ENCODE measurements around the gene CPA5. TPM values are rescaled to one million over a fixed set of nuclear protein-coding genes. Genes with fewer than 3 reads are reported as not detected.

CPA5 gene, protein sequence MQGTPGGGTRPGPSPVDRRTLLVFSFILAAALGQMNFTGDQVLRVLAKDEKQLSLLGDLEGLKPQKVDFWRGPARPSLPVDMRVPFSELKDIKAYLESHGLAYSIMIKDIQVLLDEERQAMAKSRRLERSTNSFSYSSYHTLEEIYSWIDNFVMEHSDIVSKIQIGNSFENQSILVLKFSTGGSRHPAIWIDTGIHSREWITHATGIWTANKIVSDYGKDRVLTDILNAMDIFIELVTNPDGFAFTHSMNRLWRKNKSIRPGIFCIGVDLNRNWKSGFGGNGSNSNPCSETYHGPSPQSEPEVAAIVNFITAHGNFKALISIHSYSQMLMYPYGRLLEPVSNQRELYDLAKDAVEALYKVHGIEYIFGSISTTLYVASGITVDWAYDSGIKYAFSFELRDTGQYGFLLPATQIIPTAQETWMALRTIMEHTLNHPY
- 0.11 TPM in 1 of 2 replicates, not detected in the other for total RNA-seq (2014; rRNA removed; shearing (Covaris generic))

DNA sequence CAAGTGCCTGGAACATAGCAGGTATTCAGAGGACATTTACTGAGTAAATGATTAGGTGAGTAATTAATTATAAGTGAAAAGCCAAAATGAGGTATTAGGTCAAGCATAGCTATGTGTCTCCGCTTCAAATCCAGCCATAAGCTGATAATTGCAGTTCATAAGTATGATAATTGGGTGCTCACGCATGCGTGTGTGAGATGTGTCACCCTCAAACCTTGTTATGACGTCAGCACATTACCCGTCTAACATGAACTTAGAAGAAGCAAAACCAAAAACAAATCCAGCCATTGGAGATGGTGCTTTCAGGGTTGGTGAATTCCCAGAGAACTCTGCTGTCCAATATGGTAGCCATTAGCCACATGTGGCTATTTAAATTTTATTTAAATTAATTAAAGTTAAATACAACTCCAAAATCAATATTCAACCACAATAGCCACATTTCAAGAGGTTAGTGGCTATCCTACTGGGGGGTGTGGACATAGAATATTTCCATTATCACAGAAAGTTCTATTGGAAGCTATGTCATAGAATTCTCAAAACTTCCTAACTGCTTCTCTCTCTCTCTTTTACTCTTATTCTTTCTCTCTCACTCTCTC, at the start of gene CPA5:
TSS of gene CPA5 (plus strand) at position 546 of the 596 bp plus-strand sequence. CDS start 1,670 bp downstream, outside the sequence.

GRCh38 chr7:130379921-130380860, 35.6 kb downstream of the CPA5 start, which contains the start of gene CPA1:
TSS of gene CPA1 (plus strand) at chr7:130380494. CDS start at chr7:130380521, 27 bp downstream.

Other genes with a start within 250 kb of the CPA5 start
- 24.3 and 25.1 TPM in 2 replicates for gene TMEM209, start 139.4 kb upstream of the CPA5 start, total RNA-seq (2014; rRNA removed; shearing (Covaris generic))
- not detected in 2 replicates for gene SSMEM1, start 137.0 kb upstream of the CPA5 start, total RNA-seq (2014; rRNA removed; shearing (Covaris generic))
- 0.48 TPM in 1 of 2 replicates, not detected in the other for gene CPA2, start 78.0 kb upstream of the CPA5 start, total RNA-seq (2014; rRNA removed; shearing (Covaris generic))
- 22.0 and 34.8 TPM in 2 replicates for gene CPA4, start 51.7 kb upstream of the CPA5 start, total RNA-seq (2014; rRNA removed; shearing (Covaris generic))
- not detected in 2 replicates for gene CPA1, start 35.7 kb downstream of the CPA5 start, total RNA-seq (2014; rRNA removed; shearing (Covaris generic))
- 16.2 and 22.3 TPM in 2 replicates for gene CEP41, start 96.2 kb downstream of the CPA5 start, total RNA-seq (2014; rRNA removed; shearing (Covaris generic))
- gene MEST, start 147.3 kb downstream of the CPA5 start, total RNA-seq (2014; rRNA removed; shearing (Covaris generic)) = 2.6 and 3.6 TPM in 2 replicates

All from A375 (cell line).